ENCODE measurements around the gene TLL1.

GRCh38 chr4:165874072-165874790 is 1.2 kb downstream of the TLL1 start:
- TF ChIP-seq, protein P1, sequence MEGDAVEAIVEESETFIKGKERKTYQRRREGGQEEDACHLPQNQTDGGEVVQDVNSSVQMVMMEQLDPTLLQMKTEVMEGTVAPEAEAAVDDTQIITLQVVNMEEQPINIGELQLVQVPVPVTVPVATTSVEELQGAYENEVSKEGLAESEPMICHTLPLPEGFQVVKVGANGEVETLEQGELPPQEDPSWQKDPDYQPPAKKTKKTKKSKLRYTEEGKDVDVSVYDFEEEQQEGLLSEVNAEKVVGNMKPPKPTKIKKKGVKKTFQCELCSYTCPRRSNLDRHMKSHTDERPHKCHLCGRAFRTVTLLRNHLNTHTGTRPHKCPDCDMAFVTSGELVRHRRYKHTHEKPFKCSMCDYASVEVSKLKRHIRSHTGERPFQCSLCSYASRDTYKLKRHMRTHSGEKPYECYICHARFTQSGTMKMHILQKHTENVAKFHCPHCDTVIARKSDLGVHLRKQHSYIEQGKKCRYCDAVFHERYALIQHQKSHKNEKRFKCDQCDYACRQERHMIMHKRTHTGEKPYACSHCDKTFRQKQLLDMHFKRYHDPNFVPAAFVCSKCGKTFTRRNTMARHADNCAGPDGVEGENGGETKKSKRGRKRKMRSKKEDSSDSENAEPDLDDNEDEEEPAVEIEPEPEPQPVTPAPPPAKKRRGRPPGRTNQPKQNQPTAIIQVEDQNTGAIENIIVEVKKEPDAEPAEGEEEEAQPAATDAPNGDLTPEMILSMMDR (conservative IDR thresholded peaks at IDR 0.05): no peak
- no peak for TF ChIP-seq EZH2 (IDR thresholded peaks at IDR 0.05; ENCODE audit: low read depth)

Data from PC-9 (cell line).